Parathyroid adenoma (tissue), 2 donors: ENCODE measurements around the gene SNRNP48.

Experiments
- H2AFZ ChIP-seq: fragments of 300-600 bp; sonication (generic); one replicate; pipeline ENCODE4 v1.7.0; 2017; ENCODE audit warnings: antibody characterized with exemption, mild to moderate bottlenecking
- H3K27ac ChIP-seq: fragments of 300-600 bp; sonication (generic); one replicate; pipeline ENCODE4 v1.7.0; 2017
- H3K27me3 ChIP-seq: fragments of 300-600 bp; sonication (generic); one replicate; pipeline ENCODE4 v1.7.0; 2017; ENCODE audit warnings: low read length; ENCODE audit not compliant: control insufficient read depth, insufficient read depth
- H3K36me3 ChIP-seq: fragments of 300-600 bp; sonication (generic); one replicate; pipeline ENCODE4 v1.7.0; 2017; ENCODE audit warnings: low read length; ENCODE audit not compliant: control insufficient read depth, insufficient read depth
- H3K4me1 ChIP-seq: fragments of 300-600 bp; sonication (generic); one replicate; pipeline ENCODE4 v1.7.0; 2017; ENCODE audit warnings: control low read depth
- H3K4me2 ChIP-seq: fragments of 300-600 bp; sonication (generic); one replicate; pipeline ENCODE4 v1.7.0; 2017; ENCODE audit warnings: low read length
- H3K4me3 ChIP-seq: fragments of 300-600 bp; sonication (generic); one replicate; pipeline ENCODE4 v1.7.0; 2017; ENCODE audit warnings: low read depth, low read length
- H3K79me2 ChIP-seq: fragments of 300-600 bp; sonication (generic); one replicate; pipeline ENCODE4 v1.7.0; 2017; ENCODE audit warnings: control low read depth
- H3K9ac ChIP-seq: fragments of 300-600 bp; sonication (generic); one replicate; pipeline ENCODE4 v1.7.0; 2017; ENCODE audit warnings: mild to moderate bottlenecking
- H3K9me3 ChIP-seq: fragments of 300-600 bp; sonication (generic); one replicate; pipeline ENCODE4 v1.7.0; 2017; ENCODE audit warnings: low read length; ENCODE audit not compliant: control insufficient read depth
- TF ChIP-seq, protein P1 (sequence below): fragments of 300-600 bp; sonication (generic); IDR thresholded peaks from one replicate; pipeline ENCODE4 v1.7.0; 2017; ENCODE audit warnings: antibody characterized with exemption, mild to moderate bottlenecking
- donor health status: primary hyperparathyroidism.

The SNRNP48 gene

DNA sequence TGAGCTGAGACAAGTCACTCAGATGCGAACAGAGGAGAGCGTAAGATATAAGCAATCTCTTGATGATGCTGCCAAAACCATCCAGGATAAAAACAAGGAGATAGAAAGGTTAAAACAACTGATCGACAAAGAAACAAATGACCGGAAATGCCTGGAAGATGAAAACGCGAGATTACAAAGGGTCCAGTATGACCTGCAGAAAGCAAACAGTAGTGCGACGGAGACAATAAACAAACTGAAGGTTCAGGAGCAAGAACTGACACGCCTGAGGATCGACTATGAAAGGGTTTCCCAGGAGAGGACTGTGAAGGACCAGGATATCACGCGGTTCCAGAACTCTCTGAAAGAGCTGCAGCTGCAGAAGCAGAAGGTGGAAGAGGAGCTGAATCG is 9.5 kb upstream of the SNRNP48 start:
- Histone ChIP-seq H2AFZ (no peak overlapping the region), H3K27ac (no peak overlapping the region), H3K4me2 (no peak overlapping the region), H3K27me3 (no peaks in the 10 kb centered on the region), H3K4me1 (peaks cover 5% of the 10 kb centered on the region), H3K4me3 (no peak overlapping the region), H3K36me3 (no peaks in the 10 kb centered on the region), H3K9me3 (no peaks in the 10 kb centered on the region), H3K9ac (no peak overlapping the region), H3K79me2 (no peaks in the 10 kb centered on the region)
- TF ChIP-seq, protein P1, sequence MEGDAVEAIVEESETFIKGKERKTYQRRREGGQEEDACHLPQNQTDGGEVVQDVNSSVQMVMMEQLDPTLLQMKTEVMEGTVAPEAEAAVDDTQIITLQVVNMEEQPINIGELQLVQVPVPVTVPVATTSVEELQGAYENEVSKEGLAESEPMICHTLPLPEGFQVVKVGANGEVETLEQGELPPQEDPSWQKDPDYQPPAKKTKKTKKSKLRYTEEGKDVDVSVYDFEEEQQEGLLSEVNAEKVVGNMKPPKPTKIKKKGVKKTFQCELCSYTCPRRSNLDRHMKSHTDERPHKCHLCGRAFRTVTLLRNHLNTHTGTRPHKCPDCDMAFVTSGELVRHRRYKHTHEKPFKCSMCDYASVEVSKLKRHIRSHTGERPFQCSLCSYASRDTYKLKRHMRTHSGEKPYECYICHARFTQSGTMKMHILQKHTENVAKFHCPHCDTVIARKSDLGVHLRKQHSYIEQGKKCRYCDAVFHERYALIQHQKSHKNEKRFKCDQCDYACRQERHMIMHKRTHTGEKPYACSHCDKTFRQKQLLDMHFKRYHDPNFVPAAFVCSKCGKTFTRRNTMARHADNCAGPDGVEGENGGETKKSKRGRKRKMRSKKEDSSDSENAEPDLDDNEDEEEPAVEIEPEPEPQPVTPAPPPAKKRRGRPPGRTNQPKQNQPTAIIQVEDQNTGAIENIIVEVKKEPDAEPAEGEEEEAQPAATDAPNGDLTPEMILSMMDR, result no peak

DNA sequence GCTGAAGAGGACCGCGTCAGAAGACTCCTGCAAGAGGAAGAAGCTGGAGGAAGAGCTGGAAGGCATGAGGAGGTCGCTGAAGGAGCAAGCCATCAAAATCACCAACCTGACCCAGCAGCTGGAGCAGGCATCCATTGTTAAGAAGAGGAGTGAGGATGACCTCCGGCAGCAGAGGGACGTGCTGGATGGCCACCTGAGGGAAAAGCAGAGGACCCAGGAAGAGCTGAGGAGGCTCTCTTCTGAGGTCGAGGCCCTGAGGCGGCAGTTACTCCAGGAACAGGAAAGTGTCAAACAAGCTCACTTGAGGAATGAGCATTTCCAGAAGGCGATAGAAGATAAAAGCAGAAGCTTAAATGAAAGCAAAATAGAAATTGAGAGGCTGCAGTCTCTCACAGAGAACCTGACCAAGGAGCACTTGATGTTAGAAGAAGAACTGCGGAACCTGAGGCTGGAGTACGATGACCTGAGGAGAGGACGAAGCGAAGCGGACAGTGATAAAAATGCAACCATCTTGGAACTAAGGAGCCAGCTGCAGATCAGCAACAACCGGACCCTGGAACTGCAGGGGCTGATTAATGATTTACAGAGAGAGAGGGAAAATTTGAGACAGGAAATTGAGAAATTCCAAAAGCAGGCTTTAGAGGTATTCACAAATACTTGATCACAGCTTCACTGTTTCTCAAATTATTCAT is 8.9 kb upstream of the SNRNP48 start:
- Histone ChIP-seq H3K9ac (no peak overlapping the region), H2AFZ (no peak overlapping the region), H3K9me3 (no peaks in the 10 kb centered on the region), H3K27me3 (no peaks in the 10 kb centered on the region), H3K79me2 (no peaks in the 10 kb centered on the region), H3K4me2 (no peak overlapping the region), H3K27ac (no peak overlapping the region), H3K4me1 (peaks cover 5% of the 10 kb centered on the region), H3K36me3 (no peaks in the 10 kb centered on the region), H3K4me3 (no peak overlapping the region)
- TF ChIP-seq, protein P1, result no peak

DNA sequence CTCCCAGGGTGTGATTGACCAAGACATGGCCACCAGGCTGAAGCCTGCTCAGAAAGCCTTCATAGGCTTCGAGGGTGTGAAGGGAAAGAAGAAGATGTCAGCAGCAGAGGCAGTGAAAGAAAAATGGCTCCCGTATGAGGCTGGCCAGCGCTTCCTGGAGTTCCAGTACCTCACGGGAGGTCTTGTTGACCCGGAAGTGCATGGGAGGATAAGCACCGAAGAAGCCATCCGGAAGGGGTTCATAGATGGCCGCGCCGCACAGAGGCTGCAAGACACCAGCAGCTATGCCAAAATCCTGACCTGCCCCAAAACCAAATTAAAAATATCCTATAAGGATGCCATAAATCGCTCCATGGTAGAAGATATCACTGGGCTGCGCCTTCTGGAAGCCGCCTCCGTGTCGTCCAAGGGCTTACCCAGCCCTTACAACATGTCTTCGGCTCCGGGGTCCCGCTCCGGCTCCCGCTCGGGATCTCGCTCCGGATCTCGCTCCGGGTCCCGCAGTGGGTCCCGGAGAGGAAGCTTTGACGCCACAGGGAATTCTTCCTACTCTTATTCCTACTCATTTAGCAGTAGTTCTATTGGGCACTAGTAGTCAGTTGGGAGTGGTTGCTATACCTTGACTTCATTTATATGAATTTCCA is 4.6 kb upstream of the SNRNP48 start:
- Histone ChIP-seq H3K27me3 (no peaks in the 10 kb centered on the region), H3K9me3 (no peaks in the 10 kb centered on the region), H3K36me3 (no peaks in the 10 kb centered on the region), H2AFZ (no peak overlapping the region), H3K79me2 (peaks cover 5% of the 10 kb centered on the region), H3K4me1 (peaks cover 5% of the 10 kb centered on the region), H3K4me2 (no peak overlapping the region), H3K27ac (no peak overlapping the region), H3K4me3 (no peak overlapping the region), H3K9ac (no peak overlapping the region)
- TF ChIP-seq, protein P1, result no peak

DNA sequence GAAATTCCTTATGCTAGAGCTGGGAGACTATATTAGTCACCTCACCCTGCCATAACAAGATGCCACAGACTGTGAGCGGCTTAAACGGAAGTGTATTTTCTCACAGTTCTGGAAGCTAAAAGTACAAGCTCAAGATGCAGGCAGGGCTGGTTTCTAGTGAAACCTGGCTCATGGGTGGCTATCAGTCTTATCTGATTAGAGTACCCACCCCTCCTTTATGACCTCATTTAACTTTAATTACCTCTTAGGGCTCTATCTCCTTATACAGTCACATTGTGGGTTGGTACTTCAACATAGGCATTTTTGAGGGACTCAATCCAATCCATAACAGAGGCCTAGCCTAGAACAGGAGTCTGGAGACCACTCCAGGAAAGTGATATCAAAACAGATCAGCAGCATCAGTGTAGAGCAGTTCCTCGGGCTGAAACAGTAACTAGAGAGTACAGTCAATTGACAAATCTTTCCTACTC is 2.3 kb upstream of the SNRNP48 start:
- Histone ChIP-seq H3K4me1 (peaks cover 3% of the 10 kb centered on the region), H3K4me2 (no peak overlapping the region), H3K36me3 (no peaks in the 10 kb centered on the region), H3K27ac (no peak overlapping the region), H3K79me2 (peaks cover 5% of the 10 kb centered on the region), H3K9ac (no peak overlapping the region), H3K4me3 (no peak overlapping the region), H3K9me3 (no peaks in the 10 kb centered on the region), H3K27me3 (no peaks in the 10 kb centered on the region), H2AFZ (no peak overlapping the region)
- TF ChIP-seq, protein P1, result no peak
